Stimulated activated naive CD8-positive, alpha-beta T cell treated with anti-CD3 and anti-CD28 coated beads, Interleukin-15, amount 100 ng/mL, for 72 hours (primary cell): ENCODE measurements around the gene PLA2G4E.

Source experiments
- ATAC-seq: fragments of 150-1000 bp; cut with Tn5 transposase; 2 replicates; pipeline ENCODE4 v1.10.0; 2021; ENCODE audit warnings: mild to moderate bottlenecking, moderate library complexity
- DNase-seq, 2 donors: peaks; one replicate each; pipeline ENCODE4 v3.0.0; 2021 to 2022
- H3K27ac Mint-ChIP-seq, 2 donors: one replicate each; pipeline ENCODE4 v1.8.0; 2022; ENCODE audit warnings: mild to moderate bottlenecking in 2 of 2, mixed read lengths in 2 of 2, moderate library complexity in 2 of 2
- H3K27me3 Mint-ChIP-seq: one replicate; pipeline ENCODE4 v1.8.0; 2022; ENCODE audit warnings: mixed read lengths
- H3K4me1 Mint-ChIP-seq: one replicate; pipeline ENCODE4 v1.8.0; 2022; ENCODE audit warnings: mild to moderate bottlenecking, mixed read lengths
- H3K4me3 Mint-ChIP-seq, 2 donors: one replicate each; pipeline ENCODE4 v1.8.0; 2022; ENCODE audit warnings: mild to moderate bottlenecking in 2 of 2, mixed read lengths in 2 of 2, moderate library complexity in 1 of 2
- H3K9me3 Mint-ChIP-seq, 2 donors: one replicate each; pipeline ENCODE4 v1.8.0; 2022; ENCODE audit warnings: mixed read lengths in 2 of 2

The PLA2G4E gene

GRCh38 chr15:41982133-41982930 lies 38.5 kb downstream of the PLA2G4E start:
- peaks cover 10% of the 10 kb centered on the region for H3K4me1 Mint-ChIP-seq
- ATAC-seq (no peak), DNase-seq (no peak)
- no peak overlapping the region for H3K4me3 Mint-ChIP-seq
- no peaks in the 10 kb centered on the region for H3K27me3 Mint-ChIP-seq
- no peak overlapping the region for H3K27ac Mint-ChIP-seq
- H3K9me3 Mint-ChIP-seq = no peaks in the 10 kb centered on the region

GRCh38 chr15:41981371-41982132 lies 39.3 kb downstream of the PLA2G4E start:
- H3K4me1 Mint-ChIP-seq = peaks cover 10% of the 10 kb centered on the region
- no peaks in the 10 kb centered on the region for H3K27me3 Mint-ChIP-seq
- no peak overlapping the region for H3K4me3 Mint-ChIP-seq
- no peak overlapping the region for H3K27ac Mint-ChIP-seq
- H3K9me3 Mint-ChIP-seq = no peaks in the 10 kb centered on the region
- DNase-seq (no peak), ATAC-seq (no peak)

GRCh38 chr15:41980654-41981323 lies 40.1 kb downstream of the PLA2G4E start:
- H3K9me3 Mint-ChIP-seq = no peaks in the 10 kb centered on the region
- peaks cover 10% of the 10 kb centered on the region for H3K4me1 Mint-ChIP-seq
- no peak overlapping the region for H3K27ac Mint-ChIP-seq
- peaks cover 2% of the 10 kb centered on the region for H3K27me3 Mint-ChIP-seq
- no peak overlapping the region for H3K4me3 Mint-ChIP-seq
- ATAC-seq (no peak), DNase-seq (no peak)

GRCh38 chr15:41979493-41980266 lies 41.2 kb downstream of the PLA2G4E start:
- Mint-ChIP-seq H3K27ac (no peak overlapping the region), H3K9me3 (no peaks in the 10 kb centered on the region), H3K4me1 (peaks cover 11% of the 10 kb centered on the region), H3K27me3 (peaks cover 12% of the 10 kb centered on the region), H3K4me3 (no peak overlapping the region)
- ATAC-seq (no peak), DNase-seq (no peak)

DNA sequence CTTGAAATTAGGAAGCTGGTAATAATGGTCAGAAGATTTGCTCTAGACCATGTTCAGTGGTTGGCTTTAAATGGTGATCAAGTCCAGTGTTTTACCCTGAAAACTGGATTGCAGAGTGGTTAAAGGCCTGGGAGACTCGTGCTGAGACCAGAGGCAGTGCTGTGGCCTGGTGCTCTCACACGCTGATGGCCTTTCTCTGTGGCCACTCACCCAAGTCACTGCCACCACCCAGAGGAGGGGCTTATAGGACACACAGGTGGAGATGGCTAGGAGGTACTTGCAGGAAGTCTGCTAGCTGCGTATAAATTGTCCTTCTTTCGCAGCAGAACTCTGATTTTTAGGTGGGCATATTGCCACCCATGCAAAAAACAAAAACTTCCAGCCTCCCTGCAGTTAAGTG lies 42.3 kb downstream of the PLA2G4E start:
- ATAC-seq (no peak), DNase-seq (no peak)
- peaks cover 23% of the 10 kb centered on the region for H3K27me3 Mint-ChIP-seq
- H3K27ac Mint-ChIP-seq = no peak overlapping the region
- peaks cover 23% of the 10 kb centered on the region for H3K4me1 Mint-ChIP-seq
- no peak overlapping the region for H3K4me3 Mint-ChIP-seq
- no peaks in the 10 kb centered on the region for H3K9me3 Mint-ChIP-seq

GRCh38 chr15:41977757-41978383 lies 43.0 kb downstream of the PLA2G4E start:
- no peak for DNase-seq
- H3K27ac Mint-ChIP-seq = no peak overlapping the region
- H3K4me1 Mint-ChIP-seq = peaks cover 30% of the 10 kb centered on the region
- no peaks in the 10 kb centered on the region for H3K9me3 Mint-ChIP-seq
- no peak overlapping the region for H3K4me3 Mint-ChIP-seq
- ATAC-seq = no peak
- peaks cover 23% of the 10 kb centered on the region for H3K27me3 Mint-ChIP-seq

DNA sequence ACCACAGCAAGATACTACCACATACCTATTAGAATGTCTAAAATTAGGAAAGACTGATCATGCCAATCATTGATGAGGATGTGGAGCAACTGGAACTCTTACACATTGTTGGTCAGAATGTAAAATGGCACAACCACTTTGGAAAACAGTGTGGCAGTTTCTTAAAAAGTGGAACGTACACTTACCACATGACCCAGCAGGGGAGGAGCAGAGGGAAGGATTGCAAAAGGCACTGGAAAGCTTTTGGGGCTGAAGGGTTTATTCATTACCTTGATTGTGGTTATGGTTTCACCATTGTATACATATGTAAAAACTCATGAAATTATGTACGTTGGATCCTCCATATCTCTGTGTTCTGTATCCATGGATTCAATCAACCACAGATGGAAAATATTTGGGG lies 45.2 kb downstream of the PLA2G4E start:
- no peak overlapping the region for H3K4me3 Mint-ChIP-seq
- H3K27me3 Mint-ChIP-seq = peaks cover 23% of the 10 kb centered on the region
- H3K27ac Mint-ChIP-seq = no peak overlapping the region
- no peak for ATAC-seq
- H3K9me3 Mint-ChIP-seq = no peaks in the 10 kb centered on the region
- no peak for DNase-seq
- peaks cover 31% of the 10 kb centered on the region for H3K4me1 Mint-ChIP-seq

DNA sequence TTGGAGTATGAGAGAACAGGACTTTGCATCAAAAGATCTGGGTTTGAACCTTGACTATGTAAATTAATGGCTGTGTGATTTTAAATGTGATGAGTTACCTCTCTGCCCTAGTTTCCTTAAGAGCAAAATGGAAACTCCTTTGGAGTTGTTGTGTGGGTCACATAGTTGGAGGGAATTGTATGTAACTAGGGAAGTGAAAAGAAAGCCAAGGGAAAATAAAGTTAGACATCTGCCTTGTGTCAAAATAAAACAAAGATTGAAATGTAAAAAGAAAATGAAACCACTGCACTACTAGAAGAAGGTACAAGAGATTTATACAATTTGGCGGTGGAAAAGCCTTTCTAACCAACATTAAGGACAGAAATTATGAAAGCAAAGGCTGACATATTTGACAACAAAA lies 46.8 kb downstream of the PLA2G4E start:
- ATAC-seq (no peak), DNase-seq (no peak)
- Mint-ChIP-seq H3K4me1 (peaks cover 46% of the 10 kb centered on the region), H3K9me3 (no peaks in the 10 kb centered on the region), H3K4me3 (no peak overlapping the region), H3K27ac (no peak overlapping the region), H3K27me3 (peaks cover 23% of the 10 kb centered on the region)

GRCh38 chr15:41972253-41973242 lies 48.3 kb downstream of the PLA2G4E start, which contains the start of gene EHD4:
Gene EHD4 (minus strand): TSS chr15:41972557. CDS start chr15:41972494, 63 bp downstream.
- peak within 1 kb of the TSS; percentile 89 to 94 for H3K4me3 Mint-ChIP-seq
- H3K27ac Mint-ChIP-seq = peak within 1 kb of the TSS; percentile 95 to 96
- H3K4me1 Mint-ChIP-seq = peaks cover 60% of the 10 kb centered on the region
- peaks cover 23% of the 10 kb centered on the region for H3K27me3 Mint-ChIP-seq
- DNase-seq (peak; percentile 96 to 97), ATAC-seq (peak; percentile 84)
- H3K9me3 Mint-ChIP-seq = no peaks in the 10 kb centered on the region

- H3K4me3 Mint-ChIP-seq = peak overlapping the region; percentile 89 to 94
- peak in 1 of 2 donors; percentile 56 for DNase-seq
- H3K4me1 Mint-ChIP-seq = peaks cover 67% of the 10 kb centered on the region
- peak; percentile 41 for ATAC-seq
- H3K9me3 Mint-ChIP-seq = no peaks in the 10 kb centered on the region
- peak overlapping the region; percentile 75 to 95 for H3K27ac Mint-ChIP-seq
- peaks cover 23% of the 10 kb centered on the region for H3K27me3 Mint-ChIP-seq
These were observed 49.0 kb downstream of the PLA2G4E start for GRCh38 chr15:41971895-41972252.

- Mint-ChIP-seq H3K4me3 (peak overlapping the region; percentile 85 to 88), H3K27me3 (peaks cover 23% of the 10 kb centered on the region), H3K4me1 (peaks cover 73% of the 10 kb centered on the region), H3K27ac (peak overlapping the region; percentile 75 to 95), H3K9me3 (no peaks in the 10 kb centered on the region)
- ATAC-seq (peak; percentile 81), DNase-seq (peak; percentile 76 to 89)
These were observed 49.5 kb downstream of the PLA2G4E start for GRCh38 chr15:41971089-41971894.

- DNase-seq (no peak), ATAC-seq (no peak)
- Mint-ChIP-seq H3K9me3 (no peaks in the 10 kb centered on the region), H3K27ac (peak overlapping the region; percentile 75 to 95), H3K4me3 (peak overlapping the region; percentile 85 to 88), H3K4me1 (peaks cover 81% of the 10 kb centered on the region), H3K27me3 (peaks cover 18% of the 10 kb centered on the region)
These were observed 50.4 kb downstream of the PLA2G4E start for GRCh38 chr15:41970456-41970855.

GRCh38 chr15:41969851-41970431 lies 50.9 kb downstream of the PLA2G4E start:
- H3K9me3 Mint-ChIP-seq = no peaks in the 10 kb centered on the region
- H3K27me3 Mint-ChIP-seq = peaks cover 14% of the 10 kb centered on the region
- H3K27ac Mint-ChIP-seq = peak overlapping the region in 1 of 2 donors; percentile 95
- ATAC-seq = peak; percentile 43
- peak; percentile 19 to 70 for DNase-seq
- peak overlapping the region; percentile 85 to 88 for H3K4me3 Mint-ChIP-seq
- peaks cover 84% of the 10 kb centered on the region for H3K4me1 Mint-ChIP-seq
